HCT116 (cell line): ENCODE measurements around the gene GRB10. TPM values are rescaled to one million over a fixed set of nuclear protein-coding genes. Genes with fewer than 3 reads are reported as not detected.

Source experiments
- ATAC-seq: fragments of 200-7000 bp; cut with Tn5 transposase; 2 replicates; pipeline ENCODE4 v1.9.1; 2020; ENCODE audit warnings: mild to moderate bottlenecking, moderate library complexity
- BruUV-seq: library from RNA; stranded (reverse); fragments of 400-500 nt; replicated peaks from 2 replicates; lab custom pipeline; 2021; lab: Mats Ljungman, UMichigan
- CTCF ChIA-PET: fragments of 300-600 bp; sonication (Branson Sonifier 250); formaldehyde crosslinking; loops from one replicate; lab custom pipeline; 2021; ENCODE audit warnings: antibody characterized with exemption; lab: Charles Lee
- POLR2A ChIA-PET: fragments of 300-600, 350-600 bp; sonication (Branson Sonifier 250); formaldehyde crosslinking; loops from one replicate; lab custom pipeline; 2021; ENCODE audit warnings: antibody characterized with exemption; lab: Charles Lee
- RAD21 ChIA-PET, 2 experiments: fragments of 300-600 bp; sonication (Branson Sonifier 250); formaldehyde crosslinking; loops; one replicate each; lab custom pipeline; 2023; ENCODE audit warnings: low total read pairs in 2 of 2; ENCODE audit not compliant: uncharacterized antibody in 2 of 2, unreplicated experiment in 2 of 2, low non-redundant PET in 1 of 2; lab: Charles Lee
- DNase-seq: peaks from one replicate; pipeline ENCODE4 v3.0.0-alpha.2; 2010; ENCODE audit warnings: low read depth, low spot score
- H2AFZ ChIP-seq: fragments of 200-600 bp; shearing (Covaris generic), sonication (generic); 2 replicates; pipeline ENCODE4 v1.6.1; 2017; ENCODE audit warnings: low read depth, mixed run types, mixed read lengths, antibody characterized with exemption, low read length; ENCODE audit not compliant: poor library complexity, severe bottlenecking
- H3K27ac ChIP-seq: 2 replicates; pipeline ENCODE4 v1.5.1; 2012; ENCODE audit warnings: low read depth, low read length
- H3K27me3 ChIP-seq: fragments of 200-600 bp; sonication (generic); 2 replicates; pipeline ENCODE4 v1.6.1; 2016; ENCODE audit warnings: mixed run types, low read length, mixed read lengths; ENCODE audit not compliant: insufficient read depth
- H3K36me3 ChIP-seq, 2 experiments: fragments of 200-500 bp in 1 of 2; fragments of 200-600 bp in 1 of 2; sonication (Bioruptor generic) in 1 of 2; sonication (generic) in 1 of 2; 2 replicates each; pipeline versions ENCODE4 v1.5.1 to v1.6.1; 2014 to 2016; ENCODE audit warnings: low read length in 2 of 2, inconsistent platforms in 1 of 2, mixed read lengths in 1 of 2, mixed run types in 1 of 2; ENCODE audit not compliant: insufficient read depth in 2 of 2, control insufficient read depth in 1 of 2
- H3K4me1 ChIP-seq, 2 experiments: fragments of 200-600 bp in 1 of 2; sonication (generic) in 1 of 2; 2 replicates each; pipeline versions ENCODE4 v1.5.1 to v1.6.1; 2012 to 2017; ENCODE audit warnings: low read length in 2 of 2, inconsistent platforms in 1 of 2, mild to moderate bottlenecking in 1 of 2, mixed read lengths in 1 of 2, mixed run types in 1 of 2, moderate library complexity in 1 of 2; ENCODE audit not compliant: insufficient read depth in 2 of 2, control insufficient read depth in 1 of 2
- H3K4me2 ChIP-seq: fragments of 200-600 bp; sonication (generic); 2 replicates; pipeline ENCODE4 v1.6.1; 2017; ENCODE audit warnings: mixed run types, low read length, mixed read lengths
- H3K4me3 ChIP-seq, 2 experiments: fragments of 200-600 bp in 1 of 2; sonication (generic) in 1 of 2; replicated peaks in 1 of 2; 2 replicates each; pipeline ENCODE4 v1.5.1; 2011 to 2016; ENCODE audit warnings: low read length in 2 of 2, control low read depth in 1 of 2, low read depth in 1 of 2, mild to moderate bottlenecking in 1 of 2, mixed read lengths in 1 of 2, mixed run types in 1 of 2
- H3K79me2 ChIP-seq: fragments of 200-600 bp; sonication (generic); 2 replicates; pipeline ENCODE4 v1.6.1; 2017; ENCODE audit warnings: mild to moderate bottlenecking, mixed run types, low read length, moderate library complexity, mixed read lengths; ENCODE audit not compliant: insufficient read depth
- H3K9ac ChIP-seq: fragments of 200-600 bp; sonication (generic); 2 replicates; pipeline ENCODE4 v1.6.1; 2016; ENCODE audit warnings: low read length, mixed read lengths
- H3K9me2 ChIP-seq: fragments of 200-600 bp; sonication (generic), shearing (Covaris generic); 2 replicates; pipeline ENCODE4 v1.6.1; 2017; ENCODE audit warnings: mixed run types, mild to moderate bottlenecking, moderate library complexity; ENCODE audit not compliant: insufficient read depth
- H3K9me3 ChIP-seq, 2 experiments: fragments of 200-500 bp in 1 of 2; fragments of 200-600 bp in 1 of 2; sonication (Bioruptor generic) in 1 of 2; sonication (generic) in 1 of 2; 2 replicates each; pipeline ENCODE4 v1.6.1; 2014 to 2017; ENCODE audit warnings: low read length in 2 of 2, mixed read lengths in 2 of 2, inconsistent platforms in 1 of 2, low read depth in 1 of 2, mild to moderate bottlenecking in 1 of 2, mixed run types in 1 of 2, moderate library complexity in 1 of 2; ENCODE audit not compliant: control insufficient read depth in 1 of 2, insufficient read depth in 1 of 2
- H4K20me1 ChIP-seq: fragments of 200-600 bp; sonication (generic), shearing (Covaris generic); 2 replicates; pipeline ENCODE4 v1.6.1; 2017; ENCODE audit warnings: mixed run types, mild to moderate bottlenecking, moderate library complexity; ENCODE audit not compliant: insufficient read depth
- ATF3 ChIP-seq: IDR thresholded peaks from 2 replicates; pipeline ENCODE4 v1.6.1; 2012
- CEBPB ChIP-seq: IDR thresholded peaks from 2 replicates; pipeline ENCODE4 v1.6.1; 2012; ENCODE audit warnings: low read depth
- CTCF ChIP-seq, 3 experiments: fragments of 200-600 bp in 1 of 3; sonication (generic) in 1 of 3; IDR thresholded peaks in 2 of 3; conservative IDR thresholded peaks in 1 of 3; 2 replicates each; pipeline ENCODE4 v1.5.1; 2012 to 2017; ENCODE audit warnings: low read depth in 2 of 3, low read length in 2 of 3, antibody characterized with exemption in 1 of 3, borderline replicate concordance in 1 of 3, control low read depth in 1 of 3, mild to moderate bottlenecking in 1 of 3, mixed read lengths in 1 of 3, mixed run types in 1 of 3, moderate library complexity in 1 of 3; ENCODE audit not compliant: insufficient read depth in 1 of 3
- EGR1 ChIP-seq: IDR thresholded peaks from 2 replicates; pipeline ENCODE4 v1.6.1; 2012; ENCODE audit warnings: low read depth
- ELF1 ChIP-seq: IDR thresholded peaks from 2 replicates; pipeline ENCODE4 v1.6.1; 2012; ENCODE audit warnings: low read depth, borderline replicate concordance
- EZH2phosphoT487 ChIP-seq: fragments of 200-600 bp; IDR thresholded peaks from 2 replicates; pipeline ENCODE4 v1.6.1; 2018; ENCODE audit warnings: antibody characterized with exemption, borderline replicate concordance
- FOSL1 ChIP-seq: IDR thresholded peaks from 2 replicates; pipeline ENCODE4 v1.6.1; 2012; ENCODE audit warnings: low read depth
- POLR2A ChIP-seq: IDR thresholded peaks from 2 replicates; pipeline ENCODE4 v1.7.0; 2011; ENCODE audit warnings: borderline replicate concordance; ENCODE audit not compliant: insufficient read depth, insufficient read length; ENCODE audit errors: extremely low read depth
- POLR2AphosphoS5 ChIP-seq: IDR thresholded peaks from 2 replicates; pipeline ENCODE4 v1.6.1; 2011; ENCODE audit warnings: mild to moderate bottlenecking, low read depth, low read length, moderate library complexity
- RAD21 ChIP-seq: IDR thresholded peaks from 2 replicates; pipeline ENCODE4 v1.6.1; 2012; ENCODE audit warnings: low read depth, mild to moderate bottlenecking
- REST ChIP-seq: IDR thresholded peaks from 2 replicates; pipeline ENCODE4 v1.6.1; 2012; ENCODE audit warnings: low read depth
- SIN3A ChIP-seq: IDR thresholded peaks from 2 replicates; pipeline ENCODE4 v1.6.1; 2012; ENCODE audit warnings: low read depth
- SRF ChIP-seq: IDR thresholded peaks from 2 replicates; pipeline ENCODE4 v1.6.1; 2012; ENCODE audit warnings: low read depth
- YY1 ChIP-seq: IDR thresholded peaks from 2 replicates; pipeline ENCODE4 v1.6.1; 2011; ENCODE audit warnings: low read length, low read depth, moderate library complexity, mild to moderate bottlenecking; ENCODE audit not compliant: insufficient replicate concordance; ENCODE audit errors: extremely low read depth
- intact Hi-C: fragments of 100-400 bp; cut with micrococcal nuclease; formaldehyde crosslinking; loops from 2 replicates; pipeline ENCODE4 v1.10.0; 2022
- total RNA-seq: library from RNA; stranded (reverse); gene quantifications from one replicate; pipeline ENCODE4 v1.2.1, GENCODE V29; 2021; ENCODE audit not compliant: unreplicated experiment

The GRB10 gene
- total RNA-seq, 1 experiment from 2014 or later, result 37.3 TPM

- RAD21 ChIA-PET, result no interaction called here
- POLR2A ChIA-PET, result no interaction called here
- no peaks in the 10 kb centered on the region for H3K27me3 ChIP-seq
- H3K36me3 ChIP-seq, result no peaks in the 10 kb centered on the region; a peak in 1 of 4 replicates
- no peak overlapping the region for H3K9ac ChIP-seq
- H4K20me1 ChIP-seq, result no peaks in the 10 kb centered on the region
- H3K4me1 ChIP-seq, result no peaks in the 10 kb centered on the region
- H3K27ac ChIP-seq, result no peak overlapping the region
- no peaks in the 10 kb centered on the region for H3K9me3 ChIP-seq
- no TSS peak for BruUV-seq
- no peak overlapping the region for H2AFZ ChIP-seq
- TF ChIP-seq RAD21, result no peak
- TF ChIP-seq POLR2AphosphoS5, result no peak
- TF ChIP-seq SRF, result no peak
- TF ChIP-seq REST, result no peak
- TF ChIP-seq SIN3A, result no peak
- TF ChIP-seq FOSL1, result no peak
- TF ChIP-seq ELF1, result no peak
- no peak for TF ChIP-seq EZH2phosphoT487
- TF ChIP-seq YY1, result no peak
- TF ChIP-seq CEBPB, result no peak
- TF ChIP-seq POLR2A, result no peak
- TF ChIP-seq EGR1, result no peak
- no peak for TF ChIP-seq ATF3
- TF ChIP-seq CTCF (IDR thresholded peaks at IDR 0.05 in 2 of 3, conservative IDR thresholded peaks at IDR 0.05 in 1 of 3; ENCODE audit: borderline replicate concordance in 1 of 3, insufficient read depth in 1 of 3, low read depth in 2 of 3, low read length in 2 of 3), result no peak
- DNase-seq, result no peak
- H3K79me2 ChIP-seq, result no peaks in the 10 kb centered on the region
- H3K4me2 ChIP-seq, result no peak overlapping the region
- intact Hi-C loops, result no loop called here
- CTCF ChIA-PET, result no interaction called here
- no peak for ATAC-seq
- H3K9me2 ChIP-seq, result no peaks in the 10 kb centered on the region
- H3K4me3 ChIP-seq, result no peak overlapping the region
Measured at GRCh38 chr7:50730446-50731400, 52.0 kb downstream of the GRB10 start.
